H7 (cell line): Measurements from ENCODE around the gene CCNI2. TPM values are rescaled to one million over a fixed set of nuclear protein-coding genes. Genes with fewer than 3 reads are reported as not detected.

Experiments used
- DNase-seq: peaks from one replicate; pipeline ENCODE4 v3.0.0; 2012
- H3K27me3 ChIP-seq: 2 replicates; pipeline ENCODE4 v1.6.0; 2011; ENCODE audit warnings: mild to moderate bottlenecking, low read length; ENCODE audit not compliant: control insufficient read depth, insufficient read depth
- H3K36me3 ChIP-seq: replicated peaks from 2 replicates; pipeline ENCODE4 v1.5.1; 2011; ENCODE audit warnings: low read length; ENCODE audit not compliant: control insufficient read depth, insufficient read depth
- H3K4me3 ChIP-seq: 2 replicates; pipeline ENCODE4 v1.5.1; 2011; ENCODE audit warnings: low read depth, mild to moderate bottlenecking, control low read depth, low read length, moderate library complexity; ENCODE audit not compliant: insufficient read depth
- total RNA-seq: library from RNA; depleted of rRNA; stranded (reverse); fragments of >200 nt; shearing (Covaris generic); gene quantifications from 2 replicates; pipeline ENCODE4 v1.2.3, GENCODE V29; 2014; rRNA removed

CCNI2 gene
- 0.07 and 0.18 TPM in 2 replicates for total RNA-seq

- Histone ChIP-seq H3K36me3 (no peaks in the 10 kb centered on the region), H3K27me3 (peaks cover 43% of the 10 kb centered on the region), H3K4me3 (peak within 1 kb of the TSS; percentile 48)
- peak; percentile 86 for DNase-seq
Observed at GRCh38 chr5:132746954-132747615, at the start of gene CCNI2. CCNI2 (plus strand) TSS chr5:132747426; CDS start chr5:132747496, 70 bp downstream.

- DNase-seq = no peak
- H3K27me3 ChIP-seq = no peaks in the 10 kb centered on the region
- H3K36me3 ChIP-seq = no peaks in the 10 kb centered on the region
- H3K4me3 ChIP-seq = no peak overlapping the region
Observed at GRCh38 chr5:132704875-132705274, 42.4 kb upstream of the CCNI2 start.

- DNase-seq = no peak
- Histone ChIP-seq H3K27me3 (no peaks in the 10 kb centered on the region), H3K36me3 (no peaks in the 10 kb centered on the region), H3K4me3 (no peak overlapping the region)
Observed at GRCh38 chr5:132708645-132709044, 38.6 kb upstream of the CCNI2 start.

GRCh38 chr5:132714456-132715307 is 32.5 kb upstream of the CCNI2 start:
- DNase-seq = no peak
- Histone ChIP-seq H3K36me3 (no peaks in the 10 kb centered on the region), H3K27me3 (no peaks in the 10 kb centered on the region), H3K4me3 (no peak overlapping the region)

GRCh38 chr5:132718544-132719312 is 28.5 kb upstream of the CCNI2 start:
- no peak for DNase-seq
- no peak overlapping the region for H3K4me3 ChIP-seq
- no peaks in the 10 kb centered on the region for H3K27me3 ChIP-seq
- no peaks in the 10 kb centered on the region for H3K36me3 ChIP-seq

GRCh38 chr5:132725745-132726144 is 21.5 kb upstream of the CCNI2 start:
- H3K4me3 ChIP-seq = no peak overlapping the region
- DNase-seq = no peak
- H3K27me3 ChIP-seq = no peaks in the 10 kb centered on the region
- no peaks in the 10 kb centered on the region for H3K36me3 ChIP-seq

GRCh38 chr5:132729896-132730295 is 17.3 kb upstream of the CCNI2 start:
- H3K36me3 ChIP-seq = no peaks in the 10 kb centered on the region
- H3K27me3 ChIP-seq = no peaks in the 10 kb centered on the region
- DNase-seq = no peak
- no peak overlapping the region for H3K4me3 ChIP-seq

GRCh38 chr5:132733499-132734148 is 13.6 kb upstream of the CCNI2 start:
- no peaks in the 10 kb centered on the region; the same call in 1 of the 2 replicates for H3K27me3 ChIP-seq
- H3K4me3 ChIP-seq = no peak overlapping the region
- no peak for DNase-seq
- H3K36me3 ChIP-seq = no peaks in the 10 kb centered on the region

- Histone ChIP-seq H3K36me3 (no peaks in the 10 kb centered on the region), H3K4me3 (no peak overlapping the region), H3K27me3 (peaks cover 2% of the 10 kb centered on the region; the same call in 1 of the 2 replicates)
- DNase-seq = no peak
Observed at GRCh38 chr5:132734687-132735086, 12.5 kb upstream of the CCNI2 start.

- H3K27me3 ChIP-seq = peaks cover 2% of the 10 kb centered on the region; the same call in 1 of the 2 replicates
- peak; percentile 99 for DNase-seq
- H3K4me3 ChIP-seq = peak within 1 kb of the TSS; percentile 88
- H3K36me3 ChIP-seq = no peaks in the 10 kb centered on the region
Observed at GRCh38 chr5:132736853-132737833, 10.1 kb upstream of the CCNI2 start, which contains the start of gene KIF3A. KIF3A (minus strand) TSS chr5:132737546; CDS start chr5:132737419, 127 bp downstream.

GRCh38 chr5:132737982-132738681 is 9.1 kb upstream of the CCNI2 start:
- Histone ChIP-seq H3K4me3 (no peak overlapping the region), H3K27me3 (peaks cover 2% of the 10 kb centered on the region; the same call in 1 of the 2 replicates), H3K36me3 (no peaks in the 10 kb centered on the region)
- DNase-seq = no peak

- H3K4me3 ChIP-seq = no peak overlapping the region
- no peak for DNase-seq
- no peaks in the 10 kb centered on the region for H3K36me3 ChIP-seq
- H3K27me3 ChIP-seq = peaks cover 2% of the 10 kb centered on the region; the same call in 1 of the 2 replicates
Observed at GRCh38 chr5:132739232-132739631, 8.0 kb upstream of the CCNI2 start.

GRCh38 chr5:132742158-132742557 is 5.1 kb upstream of the CCNI2 start:
- Histone ChIP-seq H3K27me3 (peaks cover 15% of the 10 kb centered on the region), H3K36me3 (no peaks in the 10 kb centered on the region), H3K4me3 (no peak overlapping the region)
- no peak for DNase-seq
